ENCODE data around the gene RAB40C. TPM values are rescaled to one million over a fixed set of nuclear protein-coding genes. Genes with fewer than 3 reads are reported as not detected.
A peak's percentile ranks its signal among the peaks of the same experiment; 100 is the strongest.

Gene RAB40C
- total RNA-seq, 2 experiments from 2014 or later: 10.1 to 10.6 TPM

DNA sequence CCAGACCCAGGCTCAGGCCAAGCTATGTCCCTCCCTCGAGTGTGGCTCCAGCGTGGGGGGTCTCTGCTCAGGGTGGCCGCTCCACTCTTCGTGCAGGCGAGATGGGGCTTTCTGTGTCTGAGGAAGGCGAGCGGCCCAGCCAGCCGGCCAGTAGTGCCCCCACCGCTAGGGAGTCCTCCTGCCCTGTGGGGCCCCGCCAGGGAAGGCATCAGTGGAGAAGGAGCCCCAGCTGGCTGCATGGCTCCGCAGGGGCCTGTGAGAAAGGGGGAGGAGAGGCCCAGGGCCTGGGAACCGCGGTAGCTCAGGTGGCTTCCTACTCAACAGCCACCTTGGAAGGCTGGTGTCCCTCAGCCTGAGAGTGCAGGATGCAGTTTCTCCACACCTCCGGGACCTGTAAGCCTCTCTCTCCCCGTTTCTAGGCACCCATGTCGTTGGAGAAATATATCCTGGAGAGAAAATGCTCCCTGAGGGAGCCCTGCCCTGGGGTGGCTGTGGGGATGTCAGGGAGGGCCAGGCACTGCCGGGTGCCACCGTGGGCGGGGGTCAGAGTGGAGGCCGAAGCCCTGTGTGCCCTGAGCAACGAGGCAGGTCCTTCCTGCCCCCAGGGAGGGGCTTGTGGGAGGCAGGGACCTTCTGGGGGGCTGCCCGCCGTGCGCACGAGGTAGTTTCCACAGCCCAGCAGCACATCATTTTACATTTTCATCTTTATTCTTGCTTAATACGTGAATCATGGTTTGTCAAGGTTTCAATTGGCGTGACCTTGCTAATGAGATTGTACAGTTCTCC lies 16.8 kb upstream of the RAB40C start:
- no peak overlapping the region for H3K27ac Mint-ChIP-seq
- no peak overlapping the region for H3K4me3 Mint-ChIP-seq
- H3K36me3 Mint-ChIP-seq: no peaks in the 10 kb centered on the region
- intact Hi-C loops (cut with micrococcal nuclease): no loop called here
- no peaks in the 10 kb centered on the region for H3K27me3 Mint-ChIP-seq
- CTCF ChIA-PET: no interaction called here
- H3K4me1 Mint-ChIP-seq (ENCODE audit: low read depth): peaks cover 22% of the 10 kb centered on the region
- POLR2A ChIA-PET: no interaction called here
- H3K9me3 Mint-ChIP-seq: no peaks in the 10 kb centered on the region
- no peak for DNase-seq

DNA sequence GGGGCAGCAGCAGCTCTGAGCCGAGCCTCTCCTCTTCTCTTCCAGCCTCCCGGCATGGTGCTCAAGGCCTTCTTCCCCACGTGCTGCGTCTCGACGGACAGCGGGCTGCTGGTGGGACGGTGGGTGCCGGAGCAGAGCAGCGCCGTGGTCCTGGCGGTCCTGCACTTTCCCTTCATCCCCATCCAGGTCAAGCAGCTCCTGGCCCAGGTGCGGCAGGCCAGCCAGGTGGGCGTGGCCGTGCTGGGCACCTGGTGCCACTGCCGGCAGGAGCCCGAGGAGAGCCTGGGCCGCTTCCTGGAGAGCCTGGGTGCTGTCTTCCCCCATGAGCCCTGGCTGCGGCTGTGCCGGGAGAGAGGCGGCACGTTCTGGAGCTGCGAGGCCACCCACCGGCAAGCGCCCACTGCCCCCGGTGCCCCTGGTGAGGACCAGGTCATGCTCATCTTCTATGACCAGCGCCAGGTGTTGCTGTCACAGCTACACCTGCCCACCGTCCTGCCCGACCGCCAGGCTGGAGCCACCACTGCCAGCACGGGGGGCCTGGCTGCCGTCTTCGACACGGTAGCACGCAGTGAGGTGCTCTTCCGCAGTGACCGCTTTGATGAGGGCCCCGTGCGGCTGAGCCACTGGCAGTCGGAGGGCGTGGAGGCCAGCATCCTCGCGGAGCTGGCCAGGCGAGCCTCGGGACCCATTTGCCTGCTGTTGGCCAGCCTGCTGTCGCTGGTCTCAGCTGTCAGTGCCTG lies 15.7 kb upstream of the RAB40C start:
- Mint-ChIP-seq H3K27me3 (no peaks in the 10 kb centered on the region), H3K27ac (no peak overlapping the region), H3K4me1 (ENCODE audit: low read depth) (peaks cover 19% of the 10 kb centered on the region), H3K36me3 (no peaks in the 10 kb centered on the region), H3K4me3 (no peak overlapping the region), H3K9me3 (no peaks in the 10 kb centered on the region)
- DNase-seq: no peak
- intact Hi-C loops (cut with micrococcal nuclease): no loop called here
- ChIA-PET POLR2A (no interaction called here), CTCF (interaction anchor here (0.6 kb wide), 1 partner anchor 24 kb away, joined by 3 read pairs; no protein-coding TSS in a partner anchor)

DNA sequence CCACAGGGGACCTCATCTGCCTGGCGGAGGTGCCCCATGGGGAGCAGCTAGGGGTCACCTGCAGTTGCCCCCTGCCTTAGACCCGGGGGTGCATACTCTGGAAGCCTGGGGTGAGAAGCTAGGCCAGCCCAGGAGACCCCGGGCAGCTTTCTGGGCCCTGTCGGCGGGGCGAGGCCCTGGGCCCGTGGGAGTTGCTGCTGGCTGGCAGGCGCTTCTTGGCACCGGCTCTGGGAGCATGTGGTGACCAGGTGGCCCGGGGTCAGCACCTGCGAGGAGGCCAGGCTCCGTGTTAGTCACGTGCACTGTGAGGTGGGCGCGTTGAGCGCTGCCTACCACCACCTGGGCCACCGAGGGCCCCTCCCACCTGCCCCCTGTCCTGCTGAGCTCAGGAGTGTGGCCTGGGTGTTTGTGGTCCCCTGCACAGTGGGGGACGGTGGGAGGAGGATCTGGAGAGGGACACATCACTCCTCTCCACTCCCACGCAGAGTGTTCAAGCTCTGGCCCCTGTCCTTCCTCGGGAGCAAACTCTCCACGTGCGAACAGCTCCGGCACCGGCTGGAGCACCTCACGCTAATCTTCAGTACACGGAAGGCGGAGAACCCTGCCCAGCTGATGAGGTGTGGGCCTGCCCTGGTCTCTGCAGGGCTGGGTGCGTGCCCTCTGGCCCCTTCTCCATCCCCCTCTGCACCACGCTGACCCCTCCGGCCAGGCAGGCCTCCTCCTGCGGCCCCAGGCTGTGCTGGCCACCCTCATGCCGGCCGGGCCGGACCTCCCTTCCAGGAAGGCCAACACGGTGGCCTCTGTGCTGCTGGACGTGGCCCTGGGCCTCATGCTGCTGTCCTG lies 14.3 kb upstream of the RAB40C start:
- POLR2A ChIA-PET: no interaction called here
- no peak overlapping the region for H3K27ac Mint-ChIP-seq

DNA sequence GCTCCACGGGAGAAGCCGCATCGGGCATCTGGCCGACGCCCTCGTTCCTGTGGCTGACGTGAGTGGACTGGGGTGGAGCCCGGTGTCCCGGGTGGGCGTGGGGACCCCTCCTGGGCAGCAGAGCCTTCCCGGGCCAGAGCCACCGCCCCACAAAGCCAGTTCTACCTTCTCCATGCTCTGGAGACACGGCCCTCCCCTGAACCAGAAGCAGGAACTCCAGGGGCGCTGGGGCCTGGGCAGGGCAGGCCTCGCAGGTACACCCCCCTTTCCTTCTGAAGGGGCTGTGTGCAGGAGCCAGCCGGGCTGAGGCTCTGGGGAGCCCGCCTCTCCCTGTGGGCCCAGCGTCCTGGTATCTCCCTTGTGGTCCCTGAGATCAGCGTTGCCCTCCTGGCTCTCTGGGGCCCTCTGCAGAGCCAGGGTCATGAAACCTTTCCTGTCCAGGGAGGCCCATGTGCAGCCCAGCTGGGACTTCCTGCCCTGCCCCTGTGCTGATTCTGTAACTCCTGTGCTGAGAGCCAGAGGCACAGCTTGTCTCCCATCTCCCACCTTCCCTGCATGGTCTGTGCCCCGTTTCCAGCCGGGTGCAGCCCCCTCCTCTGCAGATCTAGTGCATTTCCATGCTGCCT lies 13.6 kb upstream of the RAB40C start:
- intact Hi-C loops (cut with micrococcal nuclease): no loop called here
- H3K9me3 Mint-ChIP-seq: no peaks in the 10 kb centered on the region
- no peaks in the 10 kb centered on the region for H3K27me3 Mint-ChIP-seq
- peaks cover 8% of the 10 kb centered on the region for H3K4me1 Mint-ChIP-seq (ENCODE audit: low read depth)
- no peaks in the 10 kb centered on the region for H3K36me3 Mint-ChIP-seq
- POLR2A ChIA-PET: no interaction called here
- CTCF ChIA-PET: interaction anchor here (1.1 to 1.2 kb wide), 3 partner anchors 33 to 458 kb away, joined by 3 read pairs; partner anchors contain the start of gene RHOT2
- H3K27ac Mint-ChIP-seq: no peak overlapping the region
- H3K4me3 Mint-ChIP-seq: no peak overlapping the region
- DNase-seq: no peak

More for the DNA sequence above, 14.3 kb upstream of the RAB40C start:
- no peak for DNase-seq
- no peak overlapping the region for H3K4me3 Mint-ChIP-seq
- CTCF ChIA-PET: no interaction called here
- H3K27me3 Mint-ChIP-seq: no peaks in the 10 kb centered on the region
- intact Hi-C loops (cut with micrococcal nuclease): no loop called here
- H3K36me3 Mint-ChIP-seq: no peaks in the 10 kb centered on the region
- no peaks in the 10 kb centered on the region for H3K9me3 Mint-ChIP-seq
- H3K4me1 Mint-ChIP-seq (ENCODE audit: low read depth): peaks cover 16% of the 10 kb centered on the region

DNA sequence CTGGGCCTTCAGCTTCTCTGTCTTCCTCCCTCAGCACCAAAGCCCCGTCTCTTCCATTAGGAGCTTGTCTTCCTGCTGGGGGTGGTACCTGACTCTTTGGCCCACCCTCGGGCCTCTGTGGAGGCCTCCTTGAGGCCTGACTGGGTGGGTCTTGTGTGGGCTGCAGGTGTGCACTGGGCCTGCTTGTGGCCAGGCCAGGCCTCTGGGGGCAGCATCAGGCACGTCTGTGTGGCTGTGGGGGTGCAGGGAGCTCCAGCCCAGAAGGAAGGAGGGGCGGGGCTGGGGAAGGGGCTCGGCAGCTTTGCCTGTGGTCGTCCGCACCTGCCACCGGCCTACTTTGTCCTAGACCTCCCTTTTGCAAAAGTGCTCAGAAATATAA lies 13.1 kb upstream of the RAB40C start:
- Mint-ChIP-seq H3K27me3 (no peaks in the 10 kb centered on the region), H3K36me3 (no peaks in the 10 kb centered on the region), H3K4me1 (ENCODE audit: low read depth) (peaks cover 3% of the 10 kb centered on the region), H3K27ac (no peak overlapping the region), H3K9me3 (no peaks in the 10 kb centered on the region), H3K4me3 (no peak overlapping the region)
- intact Hi-C loops (cut with micrococcal nuclease): no loop called here
- CTCF ChIA-PET: interaction anchor here (1.1 to 1.2 kb wide), 3 partner anchors 33 to 459 kb away, joined by 3 read pairs; partner anchors contain the start of gene RHOT2
- POLR2A ChIA-PET: no interaction called here
- no peak for DNase-seq

DNA sequence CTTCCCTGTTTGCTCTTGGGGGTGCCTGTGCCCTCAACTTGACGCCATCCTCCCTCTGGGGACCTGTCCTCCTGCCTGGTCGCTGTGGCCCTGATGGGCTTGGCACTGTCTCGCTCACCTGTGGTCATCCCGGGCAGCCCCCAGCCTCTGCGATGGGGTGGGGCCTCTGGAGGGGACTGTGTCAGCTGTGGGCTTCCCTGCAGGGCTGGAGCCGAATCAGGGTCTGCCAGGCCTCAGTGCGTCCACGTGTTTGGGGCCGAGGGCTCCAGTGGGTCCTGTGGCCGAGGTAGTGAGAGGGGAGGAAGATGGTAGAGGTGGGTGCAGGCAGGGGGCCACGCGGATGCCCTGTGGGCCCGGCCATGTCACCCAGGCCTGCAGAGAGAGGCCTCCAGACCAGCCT lies 12.1 kb upstream of the RAB40C start:
- POLR2A ChIA-PET: no interaction called here
- CTCF ChIA-PET: no interaction called here

DNA sequence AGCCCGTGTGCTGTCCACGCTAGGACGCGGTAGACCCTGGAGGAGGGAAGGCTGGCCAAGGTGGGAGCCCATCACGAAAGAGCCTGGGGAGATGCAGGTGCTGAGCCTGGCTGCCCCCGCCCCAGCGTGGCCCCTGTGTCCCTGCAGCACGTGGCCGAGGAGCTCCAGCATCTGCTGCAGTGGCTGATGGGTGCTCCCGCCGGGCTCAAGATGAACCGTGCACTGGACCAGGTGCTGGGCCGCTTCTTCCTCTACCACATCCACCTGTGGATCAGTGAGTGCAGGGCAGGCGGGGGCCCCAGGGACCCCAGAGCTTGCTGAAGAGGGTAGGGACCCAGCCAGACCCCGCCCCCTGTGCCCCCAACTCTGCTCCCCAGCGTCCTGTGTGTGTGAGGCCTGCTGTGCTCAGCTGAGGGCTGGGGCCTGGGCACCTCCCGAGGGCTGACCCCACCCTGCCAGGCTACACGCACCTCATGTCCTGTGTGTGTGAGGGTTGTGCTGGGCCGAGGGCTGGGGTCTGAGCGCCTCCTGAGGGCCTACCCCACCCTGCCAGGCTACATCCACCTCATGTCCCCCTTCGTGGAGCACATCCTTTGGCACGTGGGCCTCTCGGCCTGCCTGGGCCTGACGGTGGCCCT lies 11.5 kb upstream of the RAB40C start:
- no peaks in the 10 kb centered on the region for H3K9me3 Mint-ChIP-seq
- H3K36me3 Mint-ChIP-seq: no peaks in the 10 kb centered on the region
- H3K4me1 Mint-ChIP-seq (ENCODE audit: low read depth): no peaks in the 10 kb centered on the region
- H3K27ac Mint-ChIP-seq: no peak overlapping the region
- POLR2A ChIA-PET: interaction anchor here (0.6 to 1.1 kb wide), 2 partner anchors 10 to 63 kb away, joined by 3 to 4 read pairs; partner anchors contain the start of gene MCRIP2
- H3K4me3 Mint-ChIP-seq: no peak overlapping the region
- intact Hi-C loops (cut with micrococcal nuclease): no loop called here
- no peaks in the 10 kb centered on the region for H3K27me3 Mint-ChIP-seq
- CTCF ChIA-PET: interaction anchor here (0.7 to 1.0 kb wide), 3 partner anchors 22 to 39 kb away, joined by 3 to 12 read pairs (median 4); no protein-coding TSS in a partner anchor
- no peak for DNase-seq

More for the DNA sequence above, 12.1 kb upstream of the RAB40C start:
- Mint-ChIP-seq H3K27ac (no peak overlapping the region), H3K36me3 (no peaks in the 10 kb centered on the region), H3K4me3 (no peak overlapping the region), H3K4me1 (ENCODE audit: low read depth) (no peaks in the 10 kb centered on the region), H3K27me3 (no peaks in the 10 kb centered on the region), H3K9me3 (no peaks in the 10 kb centered on the region)
- intact Hi-C loops (cut with micrococcal nuclease): no loop called here
- no peak for DNase-seq

DNA sequence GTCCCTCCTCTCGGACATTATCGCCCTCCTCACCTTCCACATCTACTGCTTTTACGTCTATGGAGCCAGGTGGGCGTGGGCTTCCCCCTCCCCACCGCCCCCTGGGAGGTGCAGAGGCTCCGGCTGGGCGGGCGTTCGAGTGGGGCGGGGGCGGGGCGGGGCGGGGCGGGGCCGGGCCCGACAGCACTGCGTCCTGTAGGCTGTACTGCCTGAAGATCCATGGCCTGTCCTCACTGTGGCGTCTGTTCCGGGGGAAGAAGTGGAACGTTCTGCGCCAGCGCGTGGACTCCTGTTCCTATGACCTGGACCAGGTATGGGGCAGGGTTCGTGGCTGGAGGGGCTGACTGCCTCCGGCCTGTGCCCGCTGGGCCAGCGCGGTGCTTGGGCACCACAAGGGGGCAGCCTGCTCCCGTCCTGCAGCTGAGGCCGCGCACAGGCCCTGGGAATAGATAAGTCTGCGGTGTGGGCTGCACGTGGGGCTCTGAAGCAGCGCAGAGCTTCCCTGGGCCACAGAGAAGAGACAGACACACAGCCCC lies 10.9 kb upstream of the RAB40C start:
- Mint-ChIP-seq H3K9me3 (no peaks in the 10 kb centered on the region), H3K27ac (no peak overlapping the region), H3K4me1 (ENCODE audit: low read depth) (no peaks in the 10 kb centered on the region), H3K36me3 (no peaks in the 10 kb centered on the region), H3K27me3 (no peaks in the 10 kb centered on the region), H3K4me3 (no peak overlapping the region)
- intact Hi-C loops (cut with micrococcal nuclease): loop anchor here (1.0 kb wide), 2 partner anchors 9 to 32 kb away; no protein-coding TSS in a partner anchor
- CTCF ChIA-PET: interaction anchor here (0.7 to 1.0 kb wide), 8 partner anchors 10 to 102 kb away, joined by 3 to 12 read pairs (median 4); partner anchors contain the start of genes METTL26 and WDR90
- POLR2A ChIA-PET: interaction anchor here (0.6 to 1.1 kb wide), 2 partner anchors 9 to 63 kb away, joined by 3 to 4 read pairs; partner anchors contain the start of gene MCRIP2
- peak; percentile 81 for DNase-seq

DNA sequence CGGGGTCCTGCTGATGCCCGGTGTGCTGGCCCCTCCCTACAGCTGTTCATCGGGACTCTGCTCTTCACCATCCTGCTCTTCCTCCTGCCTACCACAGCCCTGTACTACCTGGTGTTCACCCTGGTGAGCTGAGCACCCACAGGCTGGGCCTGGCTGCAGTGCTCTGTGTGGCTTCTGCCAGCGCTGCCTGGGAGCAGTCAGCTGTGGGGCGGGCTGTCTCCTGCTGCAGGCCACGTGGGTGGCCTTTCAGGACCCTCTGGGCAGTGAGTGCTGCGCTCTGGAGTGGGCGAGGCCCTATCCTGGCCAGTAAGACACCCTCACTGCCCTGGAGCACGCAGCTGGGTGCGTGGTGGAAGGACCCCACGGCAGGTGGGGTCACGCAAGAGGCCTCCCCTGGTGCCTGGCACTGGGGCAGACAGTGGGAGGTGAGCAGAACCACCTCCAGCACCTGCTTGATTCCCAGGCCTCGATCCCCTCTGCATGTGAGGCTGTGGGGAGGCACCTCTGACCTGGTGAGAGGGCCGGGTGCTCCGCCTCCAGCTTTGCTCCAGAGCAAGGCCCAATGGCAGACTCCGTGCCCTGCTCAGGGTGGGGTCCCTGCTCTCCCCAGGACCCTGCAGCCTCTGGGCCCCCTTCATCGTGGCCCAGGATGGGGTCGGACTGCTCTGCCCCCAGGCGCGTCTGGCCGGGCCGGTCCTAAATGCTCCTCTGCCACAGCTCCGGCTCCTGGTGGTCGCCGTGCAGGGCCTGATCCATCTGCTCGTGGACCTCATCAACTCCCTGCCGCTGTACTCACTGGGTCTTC lies 9.5 kb upstream of the RAB40C start:
- no peaks in the 10 kb centered on the region for H3K4me1 Mint-ChIP-seq (ENCODE audit: low read depth)
- H3K9me3 Mint-ChIP-seq: no peaks in the 10 kb centered on the region
- H3K27ac Mint-ChIP-seq: no peak overlapping the region
- CTCF ChIA-PET: interaction anchor here (1.0 kb wide), 1 partner anchor 101 kb away, joined by 3 read pairs; no protein-coding TSS in a partner anchor
- intact Hi-C loops (cut with micrococcal nuclease): no loop called here
- no peak overlapping the region for H3K4me3 Mint-ChIP-seq
- no peaks in the 10 kb centered on the region for H3K36me3 Mint-ChIP-seq
- no peaks in the 10 kb centered on the region for H3K27me3 Mint-ChIP-seq
- no peak for DNase-seq
- POLR2A ChIA-PET: interaction anchor here (0.6 kb wide), 1 partner anchor 9 kb away, joined by 5 read pairs; no protein-coding TSS in a partner anchor

DNA sequence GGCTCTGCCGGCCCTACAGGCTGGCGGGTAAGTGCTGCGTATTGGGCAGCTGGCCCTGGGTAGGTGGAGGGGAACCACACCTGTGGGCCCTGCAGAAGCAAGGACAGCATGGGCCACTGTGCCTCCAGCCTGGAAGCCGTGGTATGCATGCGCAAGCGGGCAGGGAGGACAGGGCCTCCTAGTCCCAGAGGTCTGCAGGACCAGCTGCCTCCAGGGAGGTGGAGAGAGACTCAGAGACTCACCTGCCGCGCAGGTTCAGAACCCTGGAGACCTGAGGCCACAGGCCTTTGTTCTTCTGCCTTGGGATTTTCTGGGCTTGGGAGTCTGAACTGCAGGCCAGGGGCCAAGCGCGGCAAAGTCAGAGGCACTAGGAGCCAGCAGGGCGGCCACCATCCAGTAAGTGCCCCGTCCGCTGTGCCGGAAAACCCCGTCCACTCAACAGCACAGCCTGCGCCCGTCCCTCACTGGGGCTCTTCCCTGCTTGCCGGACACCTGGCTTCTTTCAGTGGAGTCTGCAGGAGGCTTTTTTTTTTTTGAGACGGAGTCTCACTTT lies 8.8 kb upstream of the RAB40C start:
- POLR2A ChIA-PET: no interaction called here
- Mint-ChIP-seq H3K27ac (no peak overlapping the region), H3K9me3 (no peaks in the 10 kb centered on the region), H3K27me3 (no peaks in the 10 kb centered on the region), H3K4me3 (no peak overlapping the region), H3K4me1 (ENCODE audit: low read depth) (no peaks in the 10 kb centered on the region), H3K36me3 (no peaks in the 10 kb centered on the region)
- CTCF ChIA-PET: no interaction called here
- DNase-seq: no peak
- intact Hi-C loops (cut with micrococcal nuclease): no loop called here
